Gastrocnemius medialis (tissue), 4 donors: ENCODE measurements around the gene RAB7A.

Source experiments
- CTCF ChIP-seq, 5 experiments: fragments of 450-650 bp in 3 of 5; fragments of 200-600 bp in 2 of 5; sonication (generic) in 2 of 5; IDR thresholded peaks in 4 of 5; conservative IDR thresholded peaks in 1 of 5; 1 replicate in 4 of 5; 2 replicates in 1 of 5; pipeline ENCODE4 v1.5.1; 2016 to 2019; ENCODE audit warnings: antibody characterized with exemption in 5 of 5, mild to moderate bottlenecking in 3 of 5, moderate library complexity in 3 of 5
- POLR2A ChIP-seq, 2 donors: fragments of 450-650 bp; IDR thresholded peaks; one replicate each; pipeline ENCODE4 v1.6.1; 2017; ENCODE audit warnings: antibody characterized with exemption in 2 of 2, mild to moderate bottlenecking in 2 of 2, moderate library complexity in 2 of 2

GRCh38 chr3:128808672-128809071, 82.7 kb downstream of the RAB7A start:
- TF ChIP-seq CTCF (IDR thresholded peaks at IDR 0.05 in 4 of 5, conservative IDR thresholded peaks at IDR 0.05 in 1 of 5) (no peak), POLR2A (IDR thresholded peaks at IDR 0.05) (no peak)
